Measurements from ENCODE around the gene ITGA1.
"Not testable (repeated sequence)": the region's sequence is repeated elsewhere in the genome, so short reads cannot be mapped to it uniquely, and the experiment has no call there.

ITGA1 gene

DNA sequence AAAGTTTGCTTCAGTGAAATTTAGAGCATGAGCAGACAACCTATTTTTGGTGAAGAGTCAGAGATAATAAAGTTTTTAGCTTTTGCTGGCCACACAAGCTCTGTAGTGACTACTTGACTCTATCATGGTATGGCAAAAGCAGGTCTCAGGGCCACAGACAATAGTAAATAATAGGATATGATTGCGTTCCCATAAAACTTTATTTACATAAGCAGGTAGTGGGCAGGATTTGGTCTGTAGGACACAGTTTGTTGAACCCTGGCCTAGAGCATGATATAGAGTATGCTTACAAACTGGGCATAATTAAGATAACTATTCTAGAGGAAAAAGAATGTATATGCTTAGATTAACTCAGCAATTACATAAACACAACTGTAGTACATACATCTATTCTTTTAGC lies 30.1 kb downstream of the ITGA1 start:
- H3K36me3 ChIP-seq (ENCODE audit: control insufficient read depth in 2 of 2, insufficient read depth in 1 of 2, low read length in 2 of 2) = no peaks in the 10 kb centered on the region
- TF ChIP-seq ZFP3 (tag by site-specific recombination; IDR thresholded peaks at IDR 0.05; ENCODE audit: low read depth) (no peak), ZBTB20 (tag by site-specific recombination; IDR thresholded peaks at IDR 0.05) (no peak), HOXD13 (CRISPR knock-in tag; IDR thresholded peaks at IDR 0.05; ENCODE audit: borderline replicate concordance) (no peak), ZNF37A (tag by site-specific recombination; IDR thresholded peaks at IDR 0.05) (no peak), ZNF560 (tag by site-specific recombination; IDR thresholded peaks at IDR 0.05; ENCODE audit: borderline replicate concordance) (no peak)
- TF ChIP-seq, protein P1, sequence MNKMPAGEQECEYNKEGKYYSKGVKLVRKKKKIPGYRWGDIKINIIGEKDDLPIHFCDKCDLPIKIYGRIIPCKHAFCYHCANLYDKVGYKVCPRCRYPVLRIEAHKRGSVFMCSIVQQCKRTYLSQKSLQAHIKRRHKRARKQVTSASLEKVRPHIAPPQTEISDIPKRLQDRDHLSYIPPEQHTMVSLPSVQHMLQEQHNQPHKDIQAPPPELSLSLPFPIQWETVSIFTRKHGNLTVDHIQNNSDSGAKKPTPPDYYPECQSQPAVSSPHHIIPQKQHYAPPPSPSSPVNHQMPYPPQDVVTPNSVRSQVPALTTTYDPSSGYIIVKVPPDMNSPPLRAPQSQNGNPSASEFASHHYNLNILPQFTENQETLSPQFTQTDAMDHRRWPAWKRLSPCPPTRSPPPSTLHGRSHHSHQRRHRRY (tag by site-specific recombination; IDR thresholded peaks at IDR 0.05) = no peak
- 0 out of 2 replicates have a peak, but pooled peaks cover 5% of the 10 kb centered on the region for H3K4me1 ChIP-seq (ENCODE audit: control insufficient read depth, insufficient read depth, low read length)
- CTCF ChIA-PET = no interaction called here
- H3K9me3 ChIP-seq (ENCODE audit: control insufficient read depth, insufficient read depth, low read depth, low read length) = no peaks in the 10 kb centered on the region
- POLR2A ChIA-PET = no interaction called here
- no peak overlapping the region for H3K27ac ChIP-seq (ENCODE audit: extremely low read depth, low read depth, low read length)
- H3K4me3 ChIP-seq (ENCODE audit: low read depth, low read length) = no peak overlapping the region

DNA sequence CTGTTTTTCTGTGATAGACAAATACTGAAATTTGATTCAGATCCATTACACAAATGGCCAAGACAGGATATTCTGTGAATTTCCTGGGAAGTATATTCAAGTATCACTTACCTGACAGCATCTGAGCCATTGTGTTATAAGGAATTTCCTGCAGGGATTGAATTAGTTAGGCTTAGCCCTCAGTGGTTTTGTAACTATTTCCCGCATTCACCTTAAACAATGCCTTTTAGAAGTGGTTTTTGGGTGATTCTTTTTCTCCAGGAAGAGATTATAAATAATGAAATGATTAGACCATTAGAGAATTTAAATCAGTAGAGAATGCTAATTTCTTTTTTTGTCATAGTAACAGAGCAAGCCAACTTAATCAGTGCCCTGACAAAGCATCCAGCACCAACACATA lies 30.6 kb downstream of the ITGA1 start:
- POLR2A ChIA-PET = no interaction called here
- Histone ChIP-seq H3K36me3 (ENCODE audit: control insufficient read depth in 2 of 2, insufficient read depth in 1 of 2, low read length in 2 of 2) (no peaks in the 10 kb centered on the region), H3K4me3 (ENCODE audit: low read depth, low read length) (no peak overlapping the region), H3K9me3 (ENCODE audit: control insufficient read depth, insufficient read depth, low read depth, low read length) (no peaks in the 10 kb centered on the region), H3K27ac (ENCODE audit: extremely low read depth, low read depth, low read length) (no peak overlapping the region), H3K4me1 (ENCODE audit: control insufficient read depth, insufficient read depth, low read length) (0 out of 2 replicates have a peak, but pooled peaks cover 5% of the 10 kb centered on the region)
- TF ChIP-seq, protein P2, sequence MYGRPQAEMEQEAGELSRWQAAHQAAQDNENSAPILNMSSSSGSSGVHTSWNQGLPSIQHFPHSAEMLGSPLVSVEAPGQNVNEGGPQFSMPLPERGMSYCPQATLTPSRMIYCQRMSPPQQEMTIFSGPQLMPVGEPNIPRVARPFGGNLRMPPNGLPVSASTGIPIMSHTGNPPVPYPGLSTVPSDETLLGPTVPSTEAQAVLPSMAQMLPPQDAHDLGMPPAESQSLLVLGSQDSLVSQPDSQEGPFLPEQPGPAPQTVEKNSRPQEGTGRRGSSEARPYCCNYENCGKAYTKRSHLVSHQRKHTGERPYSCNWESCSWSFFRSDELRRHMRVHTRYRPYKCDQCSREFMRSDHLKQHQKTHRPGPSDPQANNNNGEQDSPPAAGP (tag by site-specific recombination; IDR thresholded peaks at IDR 0.05) = no peak
- TF ChIP-seq GLI2 (tag by site-specific recombination; IDR thresholded peaks at IDR 0.05; ENCODE audit: borderline replicate concordance, low read depth) = no peak
- TF ChIP-seq BCL11A (tag by site-specific recombination; IDR thresholded peaks at IDR 0.05; ENCODE audit: low read depth) = no peak
- CTCF ChIA-PET = no interaction called here

DNA sequence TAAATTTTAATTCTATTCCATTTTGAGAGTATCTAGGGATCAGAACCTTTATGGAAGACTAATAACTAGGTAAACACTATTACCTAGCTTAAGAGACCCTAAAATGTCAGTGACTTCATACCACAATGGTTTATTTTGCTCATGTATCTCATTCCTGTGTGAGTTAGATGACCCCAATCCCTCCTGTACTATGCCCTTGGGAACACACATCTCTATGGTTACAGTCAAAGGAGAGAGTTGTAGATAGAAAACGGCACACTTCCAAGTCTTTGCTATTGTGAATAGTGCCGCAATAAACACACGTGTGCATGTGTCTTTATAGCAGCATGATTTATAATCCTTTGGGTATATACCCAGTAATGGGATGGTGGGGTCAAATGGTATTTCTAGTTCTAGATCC lies 31.1 kb downstream of the ITGA1 start:
- CTCF ChIA-PET; H3K27ac ChIP-seq (ENCODE audit: extremely low read depth, low read depth, low read length); H3K4me1 ChIP-seq (ENCODE audit: control insufficient read depth, insufficient read depth, low read length); H3K9me3 ChIP-seq (ENCODE audit: control insufficient read depth, insufficient read depth, low read depth, low read length); POLR2A ChIA-PET; H3K4me3 ChIP-seq (ENCODE audit: low read depth, low read length); H3K36me3 ChIP-seq (ENCODE audit: control insufficient read depth in 2 of 2, insufficient read depth in 1 of 2, low read length in 2 of 2): not testable (repeated sequence)

DNA sequence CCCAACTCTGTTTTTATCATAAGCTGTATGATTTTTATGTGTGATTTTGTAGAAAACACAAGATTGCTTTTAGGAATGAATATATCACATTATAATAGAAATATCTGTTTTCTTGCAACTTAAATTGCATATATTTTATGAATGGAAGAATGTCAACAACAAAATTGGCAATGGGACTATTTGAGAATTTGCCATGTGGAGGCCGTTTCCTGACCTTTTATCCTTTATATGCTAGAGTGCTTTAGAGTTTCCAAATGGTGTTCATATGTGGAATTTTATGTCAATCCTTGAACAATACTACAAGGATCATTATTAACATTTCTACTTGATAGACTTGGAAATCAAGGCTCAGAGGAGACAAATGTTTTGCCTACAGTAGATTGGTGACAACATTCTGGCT lies 34.2 kb downstream of the ITGA1 start:
- ChIA-PET POLR2A (no interaction called here), CTCF (interaction anchor here (0.7 kb wide), 1 partner anchor 41 kb away, joined by 3 read pairs; no protein-coding TSS in a partner anchor)
- no peaks in the 10 kb centered on the region for H3K36me3 ChIP-seq (ENCODE audit: control insufficient read depth in 2 of 2, insufficient read depth in 1 of 2, low read length in 2 of 2)
- H3K4me3 ChIP-seq (ENCODE audit: low read depth, low read length) = no peak overlapping the region
- H3K4me1 ChIP-seq (ENCODE audit: control insufficient read depth, insufficient read depth, low read length) = 0 out of 2 replicates have a peak, but pooled peaks cover 5% of the 10 kb centered on the region
- H3K9me3 ChIP-seq (ENCODE audit: control insufficient read depth, insufficient read depth, low read depth, low read length) = no peaks in the 10 kb centered on the region
- H3K27ac ChIP-seq (ENCODE audit: extremely low read depth, low read depth, low read length) = no peak overlapping the region
- TF ChIP-seq ZNF169 (tag by site-specific recombination; IDR thresholded peaks at IDR 0.05) = no peak
- no peak for TF ChIP-seq ZNF24 (tag by site-specific recombination; IDR thresholded peaks at IDR 0.05)
- no peak for TF ChIP-seq ZFP69B (tag by site-specific recombination; IDR thresholded peaks at IDR 0.05)
- no peak for TF ChIP-seq ZNF391 (tag by site-specific recombination; IDR thresholded peaks at IDR 0.05; ENCODE audit: borderline replicate concordance, low read depth)
- TF ChIP-seq ZNF423 (tag by site-specific recombination; IDR thresholded peaks at IDR 0.05) = no peak
- no peak for TF ChIP-seq WT1 (tag by site-specific recombination; IDR thresholded peaks at IDR 0.05)
- TF ChIP-seq, protein P3, sequence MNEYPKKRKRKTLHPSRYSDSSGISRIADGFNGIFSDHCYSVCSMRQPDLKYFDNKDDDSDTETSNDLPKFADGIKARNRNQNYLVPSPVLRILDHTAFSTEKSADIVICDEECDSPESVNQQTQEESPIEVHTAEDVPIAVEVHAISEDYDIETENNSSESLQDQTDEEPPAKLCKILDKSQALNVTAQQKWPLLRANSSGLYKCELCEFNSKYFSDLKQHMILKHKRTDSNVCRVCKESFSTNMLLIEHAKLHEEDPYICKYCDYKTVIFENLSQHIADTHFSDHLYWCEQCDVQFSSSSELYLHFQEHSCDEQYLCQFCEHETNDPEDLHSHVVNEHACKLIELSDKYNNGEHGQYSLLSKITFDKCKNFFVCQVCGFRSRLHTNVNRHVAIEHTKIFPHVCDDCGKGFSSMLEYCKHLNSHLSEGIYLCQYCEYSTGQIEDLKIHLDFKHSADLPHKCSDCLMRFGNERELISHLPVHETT (tag by site-specific recombination; IDR thresholded peaks at IDR 0.05) = no peak
- TF ChIP-seq, protein P2 (tag by site-specific recombination; IDR thresholded peaks at IDR 0.05) = no peak
- TF ChIP-seq, protein P4, sequence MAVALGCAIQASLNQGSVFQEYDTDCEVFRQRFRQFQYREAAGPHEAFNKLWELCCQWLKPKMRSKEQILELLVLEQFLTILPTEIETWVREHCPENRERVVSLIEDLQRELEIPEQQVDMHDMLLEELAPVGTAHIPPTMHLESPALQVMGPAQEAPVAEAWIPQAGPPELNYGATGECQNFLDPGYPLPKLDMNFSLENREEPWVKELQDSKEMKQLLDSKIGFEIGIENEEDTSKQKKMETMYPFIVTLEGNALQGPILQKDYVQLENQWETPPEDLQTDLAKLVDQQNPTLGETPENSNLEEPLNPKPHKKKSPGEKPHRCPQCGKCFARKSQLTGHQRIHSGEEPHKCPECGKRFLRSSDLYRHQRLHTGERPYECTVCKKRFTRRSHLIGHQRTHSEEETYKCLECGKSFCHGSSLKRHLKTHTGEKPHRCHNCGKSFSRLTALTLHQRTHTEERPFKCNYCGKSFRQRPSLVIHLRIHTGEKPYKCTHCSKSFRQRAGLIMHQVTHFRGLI (tag by site-specific recombination; IDR thresholded peaks at IDR 0.05) = no peak
- TF ChIP-seq ZNF768 (tag by site-specific recombination; IDR thresholded peaks at IDR 0.05) = no peak
- TF ChIP-seq, protein P5, sequence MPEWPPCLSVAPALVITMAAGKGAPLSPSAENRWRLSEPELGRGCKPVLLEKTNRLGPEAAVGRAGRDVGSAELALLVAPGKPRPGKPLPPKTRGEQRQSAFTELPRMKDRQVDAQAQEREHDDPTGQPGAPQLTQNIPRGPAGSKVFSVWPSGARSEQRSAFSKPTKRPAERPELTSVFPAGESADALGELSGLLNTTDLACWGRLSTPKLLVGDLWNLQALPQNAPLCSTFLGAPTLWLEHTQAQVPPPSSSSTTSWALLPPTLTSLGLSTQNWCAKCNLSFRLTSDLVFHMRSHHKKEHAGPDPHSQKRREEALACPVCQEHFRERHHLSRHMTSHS (tag by site-specific recombination; IDR thresholded peaks at IDR 0.05) = no peak
- TF ChIP-seq, protein P6, sequence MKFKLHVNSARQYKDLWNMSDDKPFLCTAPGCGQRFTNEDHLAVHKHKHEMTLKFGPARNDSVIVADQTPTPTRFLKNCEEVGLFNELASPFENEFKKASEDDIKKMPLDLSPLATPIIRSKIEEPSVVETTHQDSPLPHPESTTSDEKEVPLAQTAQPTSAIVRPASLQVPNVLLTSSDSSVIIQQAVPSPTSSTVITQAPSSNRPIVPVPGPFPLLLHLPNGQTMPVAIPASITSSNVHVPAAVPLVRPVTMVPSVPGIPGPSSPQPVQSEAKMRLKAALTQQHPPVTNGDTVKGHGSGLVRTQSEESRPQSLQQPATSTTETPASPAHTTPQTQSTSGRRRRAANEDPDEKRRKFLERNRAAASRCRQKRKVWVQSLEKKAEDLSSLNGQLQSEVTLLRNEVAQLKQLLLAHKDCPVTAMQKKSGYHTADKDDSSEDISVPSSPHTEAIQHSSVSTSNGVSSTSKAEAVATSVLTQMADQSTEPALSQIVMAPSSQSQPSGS (tag by site-specific recombination; IDR thresholded peaks at IDR 0.05; ENCODE audit: low read depth) = no peak
